NCI-H524 (cell line): ENCODE measurements around the gene STAC2.

Experiments
- DNase-seq, 2 experiments: peaks; one replicate each; lab custom pipeline; 2025; lab: John Stamatoyannopoulos, UW

Gene STAC2

DNA sequence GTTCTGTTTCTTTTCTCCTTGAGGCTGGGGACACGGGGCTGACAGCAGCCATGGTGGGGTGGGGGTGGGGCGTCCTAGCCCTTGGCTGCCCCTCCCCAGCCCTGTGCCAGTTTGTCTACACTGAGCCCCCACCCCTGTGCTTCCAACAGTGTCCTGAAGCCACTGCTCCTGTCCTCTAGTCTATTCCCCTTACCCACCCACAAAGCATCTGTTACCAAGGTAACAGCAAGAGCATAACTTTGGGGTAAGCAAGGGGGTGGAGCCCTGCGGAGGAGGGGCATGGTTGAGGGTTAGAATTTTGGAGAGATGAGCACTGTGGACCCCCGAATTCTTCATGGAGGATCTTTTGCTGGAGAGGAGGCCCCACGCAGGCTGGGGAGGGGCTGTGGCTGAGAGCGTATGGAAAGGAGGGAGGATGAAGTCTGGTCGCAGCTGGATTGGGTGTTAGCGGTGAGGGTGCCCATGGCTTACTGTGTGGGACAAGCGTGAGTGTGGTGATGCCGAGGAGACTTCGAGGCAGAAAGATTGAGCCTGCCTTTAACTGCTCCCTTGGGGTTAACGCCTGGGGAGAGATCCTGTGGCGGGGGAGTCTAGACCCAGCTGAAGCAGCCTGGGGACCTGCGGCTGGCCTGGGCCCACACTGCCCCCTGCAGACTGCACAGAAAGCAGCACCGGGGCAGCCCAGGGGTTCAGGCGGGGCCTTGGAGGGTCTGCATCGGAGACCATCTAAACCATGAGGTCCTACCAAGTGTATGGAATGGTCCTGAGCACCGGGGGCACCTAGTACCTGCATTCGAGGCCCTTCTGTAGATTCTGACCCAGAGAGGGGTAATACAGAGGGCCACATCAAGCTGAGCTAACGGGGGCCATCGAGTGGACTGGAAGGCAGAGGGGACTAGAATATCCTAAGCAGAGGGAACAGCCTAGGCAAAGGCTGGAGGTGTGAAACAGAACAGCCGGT is 6.1 kb upstream of the STAC2 start:
- peak; percentile 76 to 92 for DNase-seq

DNA sequence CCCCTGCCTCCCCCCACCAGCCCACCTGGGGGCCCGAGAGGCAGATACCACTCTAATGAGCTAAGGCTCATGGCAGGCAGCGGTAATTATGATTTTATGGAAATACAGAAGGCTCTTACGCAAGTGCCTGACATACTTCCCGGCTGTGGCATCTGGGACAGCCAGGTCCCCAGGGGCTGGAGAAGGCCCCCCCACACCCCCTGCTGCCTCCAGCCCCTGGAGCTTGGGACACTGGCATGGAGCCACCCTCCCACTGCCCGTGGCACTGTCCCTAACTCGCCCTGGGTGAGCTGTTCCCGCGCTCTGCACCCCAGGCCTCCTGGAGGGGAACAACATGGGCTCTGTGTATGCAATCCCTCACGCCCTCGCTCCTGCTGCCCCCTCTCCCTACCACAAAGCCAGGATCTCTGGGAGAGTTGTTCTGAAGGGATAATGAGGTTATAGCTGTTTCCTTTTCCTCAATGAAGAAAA is 5.4 kb upstream of the STAC2 start:
- peak; percentile 51 to 73 for DNase-seq

DNA sequence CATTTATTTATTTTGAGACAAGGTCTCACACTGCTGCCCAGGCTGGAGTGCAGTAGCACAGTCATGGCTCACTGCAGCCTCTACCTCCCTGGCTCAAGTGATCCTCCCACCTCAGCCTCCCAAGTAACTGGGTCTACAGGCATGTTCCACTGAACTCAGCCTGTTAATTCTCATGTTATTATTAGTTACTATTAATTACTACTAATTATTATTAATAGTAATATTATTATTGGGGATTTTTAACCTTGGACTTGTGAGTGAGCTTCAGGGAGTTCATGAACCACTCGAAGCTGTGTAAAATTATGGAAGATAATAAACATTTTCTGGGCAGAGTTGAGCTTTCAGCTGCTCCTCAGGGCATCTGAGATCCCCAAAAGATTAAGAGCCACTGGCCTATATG is 4.6 kb upstream of the STAC2 start:
- DNase-seq = no peak

DNA sequence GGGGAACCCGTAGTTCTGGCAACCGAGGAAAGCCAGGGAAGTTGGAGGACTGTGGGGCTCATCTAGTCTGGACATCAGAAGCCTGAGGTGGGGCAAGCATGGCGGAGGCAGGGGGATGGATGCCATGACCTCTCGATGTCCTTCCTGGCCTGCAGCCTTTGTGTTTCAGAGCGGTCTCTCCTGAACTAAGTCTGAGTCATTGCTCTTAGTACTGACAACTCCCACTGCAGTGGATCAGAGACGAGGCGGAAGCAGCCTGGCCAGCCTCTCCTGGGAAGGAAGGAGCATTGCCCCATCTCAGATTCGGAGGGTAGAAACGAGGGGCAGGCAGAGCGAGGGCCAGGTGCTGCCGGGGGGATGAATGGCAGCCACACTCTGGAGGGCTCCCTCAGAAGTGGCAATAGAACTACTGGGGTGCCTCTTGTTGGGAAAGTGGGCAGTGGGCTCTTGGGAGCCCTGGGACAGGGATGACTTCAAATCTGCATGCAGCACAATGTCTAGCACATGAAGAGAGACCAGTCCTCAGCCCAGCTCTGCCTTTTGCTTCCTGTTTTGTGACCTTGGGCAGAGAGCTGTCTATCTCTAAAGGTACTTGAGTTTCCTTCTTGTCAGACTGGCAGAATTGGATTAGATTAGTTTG is 3.6 kb upstream of the STAC2 start:
- no peak for DNase-seq

DNA sequence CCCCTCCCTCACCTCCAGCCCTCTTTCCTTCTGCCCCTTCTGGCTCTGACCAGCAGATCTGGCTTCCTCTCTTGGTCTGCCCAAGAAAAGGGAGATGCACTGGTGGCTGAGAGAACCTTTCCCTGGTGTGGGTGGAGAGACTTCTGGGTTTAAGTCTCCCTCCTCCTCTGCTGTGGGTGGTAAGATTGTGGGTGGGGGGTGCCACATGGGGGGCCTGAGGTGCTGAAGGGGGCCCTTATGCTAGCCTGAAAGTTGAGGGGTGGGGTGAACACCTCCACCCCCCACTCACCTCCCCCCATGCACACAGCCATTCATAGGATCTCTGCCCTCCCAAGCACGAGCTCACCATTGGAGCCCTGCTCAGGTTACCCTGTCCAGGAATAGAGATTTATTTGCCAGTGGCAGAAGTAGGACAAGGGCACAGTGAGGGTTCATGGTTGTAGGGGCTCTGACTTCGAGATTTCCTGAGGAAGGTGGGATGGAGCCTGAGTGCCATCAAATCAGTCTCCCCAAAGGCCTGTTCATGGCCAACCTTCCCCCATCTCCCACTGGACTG is 1.7 kb upstream of the STAC2 start:
- no peak for DNase-seq

DNA sequence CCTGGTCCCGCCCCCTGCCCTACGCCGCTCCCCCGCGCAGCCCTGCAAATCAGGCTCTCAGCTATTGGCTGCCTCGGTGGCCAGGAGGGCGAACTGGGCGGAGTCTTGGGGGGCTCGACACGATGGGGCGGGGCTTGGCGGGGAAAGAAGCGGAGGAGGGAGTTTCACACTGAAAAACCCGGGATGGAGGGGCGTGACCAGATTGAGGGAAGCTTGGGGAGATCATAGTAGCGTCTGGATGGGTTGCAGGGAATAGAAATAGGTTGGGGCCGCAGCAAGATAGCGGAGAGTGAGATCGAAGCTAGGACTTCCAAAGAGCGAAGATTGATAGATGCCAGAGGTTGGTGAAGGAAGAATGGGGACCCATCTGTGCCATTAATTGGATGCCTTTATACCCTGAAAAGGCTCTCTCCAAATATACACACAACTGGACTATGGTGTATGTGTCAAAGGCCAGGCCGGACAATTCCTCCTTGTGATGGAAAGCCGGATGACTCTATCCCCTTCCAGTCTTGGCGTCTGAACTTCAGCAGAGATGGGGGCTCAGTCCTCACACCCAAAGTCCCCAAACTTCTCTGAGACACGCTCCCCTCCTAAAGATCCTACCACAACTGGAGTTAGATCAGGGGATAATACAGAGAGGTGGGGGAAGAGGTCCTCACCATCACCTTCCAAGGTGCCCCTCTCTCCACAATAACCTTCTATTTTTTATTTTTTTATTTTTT is 376 bp upstream of the STAC2 start:
- peak; percentile 84 to 89 for DNase-seq

DNA sequence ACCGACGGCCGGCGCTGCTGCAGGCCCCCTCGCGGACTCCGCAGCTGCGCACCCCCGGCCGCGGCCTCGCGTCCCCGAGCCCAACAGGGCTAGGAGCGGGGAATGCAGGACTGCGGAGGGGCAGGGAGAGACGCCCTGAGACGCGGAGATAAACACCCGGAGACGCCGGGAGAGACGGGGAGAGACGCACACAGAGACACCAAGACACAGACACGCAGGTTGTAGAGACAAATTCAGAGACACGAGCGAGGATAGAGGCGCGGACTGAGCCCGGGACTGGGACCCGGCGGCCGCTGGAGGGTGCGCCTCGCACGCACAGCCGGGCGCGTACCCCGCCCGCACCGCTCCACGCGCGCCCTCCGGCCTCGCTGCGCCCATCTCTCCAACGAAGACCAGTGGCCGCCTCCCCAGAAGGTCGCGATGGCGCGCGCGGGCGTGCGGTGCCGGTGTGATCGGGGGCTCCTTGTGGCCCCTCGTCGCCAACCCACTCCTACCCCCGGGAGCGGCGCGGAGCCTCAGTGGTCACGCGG is 902 bp downstream of the STAC2 start:
- peak in 1 of 2 experiments; percentile 21 for DNase-seq

DNA sequence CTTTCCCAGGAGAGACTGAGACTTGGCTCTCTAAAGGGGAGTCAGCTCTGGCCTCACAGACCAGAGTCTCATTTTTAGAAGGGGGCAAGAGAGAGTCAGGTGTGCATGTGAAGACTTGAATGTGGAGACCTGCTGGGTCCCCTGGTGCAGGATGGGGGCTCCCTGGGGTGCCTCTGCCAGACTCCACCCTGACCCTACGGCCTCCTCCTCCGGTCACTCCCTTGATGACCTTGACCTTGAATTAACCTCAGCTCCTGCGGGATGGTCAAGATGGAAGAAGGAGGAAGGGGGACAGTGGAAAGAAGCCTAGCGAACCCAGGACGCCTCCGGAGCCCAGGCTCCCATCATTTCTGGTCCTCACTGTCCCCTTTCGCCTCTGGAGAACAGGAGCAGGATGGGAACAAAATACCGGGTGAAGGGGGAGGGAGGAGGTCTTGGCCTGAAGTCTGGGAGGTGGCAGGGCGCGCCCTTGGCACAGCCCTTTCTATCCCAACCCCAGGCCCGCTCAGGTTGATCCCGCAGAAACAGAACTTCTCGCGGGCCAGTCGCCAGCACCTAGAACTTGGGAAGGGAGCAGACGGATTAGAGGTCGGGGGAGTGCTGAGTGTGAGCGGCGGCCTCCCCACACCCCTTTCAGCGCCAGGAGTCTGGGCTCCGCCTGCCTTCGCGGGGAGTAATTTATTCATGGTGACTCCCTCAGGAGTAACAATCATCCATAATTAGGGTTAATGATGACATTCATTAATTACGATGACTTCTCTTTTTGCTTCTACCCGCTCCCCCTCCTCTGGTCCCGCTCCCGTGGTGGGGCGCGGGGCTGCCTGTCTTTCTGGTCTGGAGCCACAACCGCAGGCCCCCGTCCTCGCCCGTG is 1.6 kb downstream of the STAC2 start:
- no peak for DNase-seq

DNA sequence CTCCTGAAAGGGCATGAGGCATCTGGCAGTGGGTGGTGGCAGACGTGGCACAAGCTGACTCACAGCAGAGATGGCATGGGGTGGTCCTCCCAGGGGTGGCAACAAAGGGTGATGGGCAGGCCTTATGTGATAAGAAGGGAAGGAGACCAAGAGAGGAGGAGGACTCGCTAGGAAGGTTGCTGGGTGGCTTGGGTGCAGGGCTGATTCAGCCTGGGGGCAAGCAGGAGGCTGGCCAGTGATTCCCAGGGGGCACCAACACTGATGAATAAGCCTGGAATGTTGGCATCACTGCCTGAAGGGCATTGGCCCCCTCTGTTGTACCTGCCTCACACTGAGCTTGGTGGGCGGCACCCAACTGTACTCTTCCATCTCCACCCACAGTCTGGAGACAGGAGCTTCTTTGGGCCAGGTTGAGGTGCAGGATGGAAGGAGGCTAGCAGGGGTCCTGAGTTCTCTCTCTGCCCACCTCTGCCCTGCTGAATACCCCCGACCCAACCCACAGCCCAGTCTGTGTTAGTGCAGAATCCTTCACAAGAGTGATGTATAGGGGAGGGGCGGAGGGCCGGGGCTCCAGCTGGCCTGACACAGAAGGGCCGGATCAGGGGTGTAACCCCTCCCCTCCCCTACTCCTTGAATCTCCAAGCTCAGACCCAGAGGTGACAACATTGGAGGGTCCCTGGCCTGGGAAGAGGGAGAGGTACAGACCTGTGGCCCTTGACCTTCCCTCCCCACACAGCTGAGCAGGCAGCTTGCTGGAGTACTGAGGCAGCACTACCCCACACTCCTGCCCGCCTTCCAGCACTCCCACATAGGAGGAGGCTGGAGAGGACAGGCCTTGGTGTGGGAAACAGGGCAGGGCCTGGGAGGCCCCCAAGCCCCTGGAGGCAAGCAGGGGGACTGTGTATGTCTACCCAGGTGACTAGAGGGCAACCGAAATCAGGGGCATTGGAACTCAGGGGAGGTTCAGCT is 2.6 kb downstream of the STAC2 start:
- DNase-seq = peak in 1 of 2 experiments; percentile 41

DNA sequence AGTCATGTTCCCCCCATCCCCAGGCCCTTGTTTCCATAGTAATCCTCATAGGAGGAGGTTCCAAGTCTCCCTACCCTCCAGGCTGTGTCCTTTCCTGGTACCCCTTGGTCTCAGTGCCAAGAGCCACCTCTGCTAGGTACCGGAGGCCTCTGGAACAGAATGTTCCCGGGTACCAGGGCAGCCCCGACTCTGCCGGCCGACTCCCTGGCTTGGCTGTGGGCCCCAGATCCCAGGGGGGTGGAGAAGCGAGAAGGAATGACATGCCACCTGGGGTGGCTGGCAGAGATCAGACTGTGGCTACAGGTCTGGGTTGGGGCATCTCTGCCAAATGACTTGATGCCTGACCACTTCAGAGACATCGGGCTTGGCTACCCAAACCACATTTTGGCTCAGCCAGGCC is 3.6 kb downstream of the STAC2 start:
- DNase-seq = no peak

DNA sequence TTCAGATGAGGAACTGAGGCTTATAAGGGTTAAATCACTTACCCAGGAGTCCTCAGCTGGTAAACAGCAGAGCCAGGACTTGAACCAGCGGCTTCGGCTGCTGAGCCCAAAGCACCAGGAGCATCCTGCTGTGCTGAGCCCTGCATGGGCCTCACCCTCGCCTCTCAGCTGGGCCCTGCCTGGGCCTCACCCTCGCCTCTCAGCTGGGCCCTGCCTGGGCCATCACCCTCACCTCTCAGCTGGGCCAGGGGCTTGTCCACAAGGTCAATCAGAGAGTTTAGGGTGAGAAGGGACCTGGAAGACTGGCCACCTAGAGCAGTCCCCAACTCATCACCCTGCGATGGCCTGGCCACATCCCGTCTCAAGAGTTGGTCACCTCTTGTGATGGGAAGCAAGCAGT is 4.2 kb downstream of the STAC2 start:
- DNase-seq = no peak

DNA sequence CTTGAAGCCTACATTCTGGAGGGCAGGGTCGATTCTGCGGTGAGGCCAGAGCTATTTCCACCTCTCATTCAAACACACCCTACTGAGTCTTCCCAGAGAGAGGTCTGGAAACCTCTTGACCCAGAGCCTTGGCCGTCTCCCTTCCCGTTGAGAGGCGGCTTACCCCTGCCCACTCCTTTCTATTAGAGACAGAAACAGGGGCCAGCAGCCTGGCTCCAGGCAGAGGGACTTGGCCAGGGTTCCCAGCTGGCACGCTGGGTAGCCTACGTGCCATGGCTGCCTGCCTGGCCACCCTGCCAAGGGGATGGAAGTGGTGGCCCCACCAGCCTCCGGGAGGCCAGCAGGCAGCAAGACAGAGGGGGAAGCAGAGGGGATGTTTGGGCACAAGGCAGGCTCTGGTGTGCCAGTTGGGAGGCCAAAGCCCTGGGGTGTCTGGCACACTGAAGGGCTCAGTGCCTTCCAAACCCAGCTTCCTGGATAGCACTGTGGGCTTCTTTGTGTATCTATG is 6.0 kb downstream of the STAC2 start:
- DNase-seq = no peak

DNA sequence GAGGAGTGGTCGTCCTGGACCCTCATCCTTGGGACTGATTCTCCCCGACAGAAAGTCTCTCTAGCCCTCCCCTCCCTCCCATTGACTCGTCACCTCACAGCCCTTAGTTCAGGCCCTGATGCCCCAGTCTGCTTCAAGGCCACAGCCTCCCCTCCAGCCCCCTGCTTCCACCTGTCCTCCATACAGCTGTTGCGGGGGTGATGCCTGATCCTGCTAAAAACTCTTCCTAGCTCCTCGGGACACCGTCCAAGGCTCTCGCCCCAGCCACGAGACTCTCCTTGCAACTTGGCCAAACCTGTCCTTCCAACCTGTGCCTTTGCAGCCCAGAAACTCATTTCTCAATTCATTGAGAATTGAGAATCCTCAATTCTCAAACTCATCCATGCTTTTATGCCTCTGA is 6.8 kb downstream of the STAC2 start:
- DNase-seq = no peak

DNA sequence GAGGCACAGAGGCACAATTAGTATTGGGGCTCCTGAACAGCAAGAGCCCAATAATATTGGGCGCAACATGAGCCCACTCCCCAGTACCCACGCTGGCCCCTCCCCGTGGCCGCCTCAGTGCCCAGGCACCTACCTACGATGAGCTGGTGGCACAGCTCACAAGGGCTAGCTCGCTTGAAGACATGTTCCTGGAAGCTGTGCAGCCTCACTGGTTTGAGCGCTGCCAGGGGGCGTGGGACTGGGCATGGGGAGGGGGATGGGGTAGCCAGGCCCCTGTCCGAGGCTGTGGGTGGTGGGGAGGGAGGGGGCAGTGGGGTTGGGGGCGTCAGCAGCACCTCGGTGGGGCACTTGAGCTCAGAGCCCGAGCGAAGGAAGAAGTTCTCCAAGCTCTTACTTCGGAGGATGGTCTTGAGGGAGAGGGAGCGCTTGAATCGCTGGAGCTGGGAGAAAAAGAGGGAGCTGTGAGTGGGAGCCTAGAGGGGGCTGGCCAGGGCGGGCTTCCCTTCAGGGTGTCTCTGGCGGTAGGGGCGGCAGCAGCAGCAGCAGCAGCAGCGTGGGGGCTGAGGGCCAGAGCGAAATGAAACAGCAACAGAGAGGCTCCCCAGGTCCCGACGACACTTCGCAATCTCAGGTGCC is 7.9 kb downstream of the STAC2 start:
- no peak for DNase-seq

DNA sequence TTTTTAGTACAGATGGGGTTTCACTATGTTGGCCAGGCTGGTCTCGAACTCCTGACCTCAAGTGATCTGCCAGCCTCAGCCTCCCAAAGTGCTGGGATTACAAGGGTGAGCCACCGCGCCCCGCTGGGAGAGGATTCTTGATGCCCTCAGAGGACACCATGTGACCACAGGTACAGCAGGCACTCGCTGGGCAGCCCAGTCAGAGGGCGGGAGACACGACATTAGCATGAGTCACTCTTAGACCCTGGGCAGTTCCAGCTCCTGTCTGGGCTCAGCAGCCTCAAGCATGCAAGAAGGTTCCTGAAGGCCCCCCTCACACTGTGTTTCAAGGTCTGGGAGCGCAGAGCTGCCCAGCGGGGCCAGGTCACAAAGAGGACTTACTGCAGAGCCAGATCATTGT is 11.9 kb downstream of the STAC2 start:
- no peak for DNase-seq

DNA sequence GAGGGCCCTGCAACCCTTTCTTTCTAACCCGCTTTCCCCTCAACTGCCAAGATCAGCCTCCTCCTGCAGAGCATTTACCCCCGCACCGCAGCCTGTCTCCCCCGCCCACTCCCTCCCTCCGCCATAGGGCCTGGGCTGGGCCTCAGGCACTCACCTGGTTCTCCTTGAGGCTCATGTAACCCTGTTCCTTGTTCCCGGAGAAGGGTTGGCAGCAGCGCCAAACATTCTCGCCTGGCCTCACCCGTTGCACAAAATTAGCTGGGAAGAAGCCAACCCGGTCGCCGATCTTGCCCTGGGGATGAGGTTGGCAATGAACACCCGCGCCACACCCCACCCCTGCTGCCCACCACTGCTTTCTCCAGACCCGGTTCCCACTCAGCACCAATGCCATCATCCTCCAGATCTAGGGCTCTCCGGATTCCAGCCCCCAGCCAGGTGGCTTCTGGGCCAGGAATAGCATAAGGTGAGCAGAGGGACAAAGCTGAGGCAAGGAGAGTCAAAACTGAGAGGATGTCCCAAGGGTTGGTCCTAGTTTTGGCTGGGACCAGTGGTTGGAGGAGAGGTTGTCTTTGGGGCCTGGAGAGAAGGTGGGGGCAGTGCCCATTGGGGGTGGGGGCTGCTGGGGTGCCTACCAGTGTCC is 12.8 kb downstream of the STAC2 start:
- no peak for DNase-seq

DNA sequence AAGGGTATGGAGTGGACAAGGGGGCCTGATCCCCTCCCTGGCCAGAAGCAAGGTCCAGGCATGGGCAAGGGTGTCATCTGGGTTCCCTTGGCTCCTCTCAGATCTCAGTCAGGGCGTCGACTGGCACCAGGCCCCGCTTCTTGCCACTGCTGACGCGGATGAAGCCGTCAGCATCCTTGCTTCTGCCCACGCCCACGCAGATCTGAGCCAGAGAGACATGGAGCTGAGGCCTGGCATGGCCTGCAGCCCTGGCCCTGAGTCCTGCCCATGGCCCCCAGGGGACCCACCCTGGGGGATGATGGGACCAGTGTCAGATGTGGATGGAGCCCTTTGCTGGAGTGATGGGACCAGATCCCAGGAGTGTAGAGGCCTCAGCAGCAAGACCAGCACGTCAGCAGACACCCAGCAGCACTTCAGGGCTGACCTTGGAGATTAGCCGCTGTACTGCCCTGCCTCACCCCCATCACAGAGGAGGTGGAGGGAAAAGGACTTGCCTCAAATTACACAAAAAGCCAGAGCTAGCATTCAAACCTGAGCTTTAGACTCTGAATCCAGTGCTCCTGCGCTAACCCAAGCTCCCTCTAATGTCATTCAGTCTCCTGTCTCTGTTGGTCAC is 13.4 kb downstream of the STAC2 start:
- DNase-seq = no peak

DNA sequence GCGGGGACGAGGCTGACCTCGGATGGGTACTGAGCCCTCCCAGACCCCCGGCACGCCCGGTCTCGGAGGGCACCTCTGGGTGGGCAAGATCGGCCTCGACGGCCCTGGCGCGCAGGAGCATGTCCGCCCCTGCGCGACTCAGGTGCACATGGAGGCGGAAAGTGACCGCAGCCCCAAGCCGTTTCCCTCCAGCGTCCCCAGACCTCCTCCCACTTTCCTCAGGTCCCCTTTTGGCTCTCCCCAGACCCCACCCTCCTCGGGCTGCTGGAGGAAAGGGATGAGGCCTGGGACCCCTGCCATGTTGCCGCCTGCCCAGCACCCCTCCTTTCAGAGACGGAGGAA is 15.7 kb downstream of the STAC2 start:
- DNase-seq = no peak
